Measurements from ENCODE around the gene CACNA1F. TPM values are rescaled to one million over a fixed set of nuclear protein-coding genes. Genes with fewer than 3 reads are reported as not detected.

The CACNA1F gene
- total and polyA plus RNA-seq, 9 donors: 0.01 to 0.09 (median 0.04) TPM; not detected in 4

DNA sequence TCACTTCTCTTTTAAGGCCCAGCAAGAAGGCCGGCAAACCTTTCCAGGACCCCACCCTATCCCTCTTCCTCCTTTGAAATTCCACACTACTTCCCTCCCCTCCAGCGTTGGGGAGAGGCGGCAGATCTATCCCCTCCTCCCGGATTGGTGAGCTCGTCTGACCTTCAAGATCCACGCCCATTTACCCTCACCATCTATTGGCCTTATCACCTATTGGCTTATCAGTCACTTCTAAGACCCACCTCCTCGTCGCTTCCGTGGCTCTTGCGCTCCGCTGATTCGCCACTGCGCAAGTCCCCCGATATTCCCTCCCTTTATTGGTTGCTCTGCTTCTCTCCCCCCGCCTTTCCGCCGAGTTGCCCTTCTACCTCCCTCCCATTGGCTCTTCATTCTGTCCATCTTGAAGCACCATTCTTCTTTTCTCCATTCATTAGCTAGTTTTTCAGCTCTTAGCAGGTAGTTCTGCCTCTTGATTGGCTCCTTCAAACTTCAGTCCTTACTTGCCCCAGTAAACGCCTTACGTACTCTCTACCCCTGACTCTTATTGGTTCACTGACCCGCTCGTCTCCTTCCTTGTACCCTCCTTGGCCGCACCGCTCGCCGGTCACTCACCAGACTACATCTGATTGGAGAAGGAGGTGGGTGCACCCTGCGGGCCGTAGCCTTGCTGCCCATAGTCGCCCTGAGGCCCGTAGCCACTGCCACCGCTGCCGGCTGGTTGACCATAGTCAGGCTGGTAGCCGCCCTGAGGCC is 42.1 kb downstream of the CACNA1F start:
- Histone ChIP-seq H3K36me3 (ENCODE audit: control insufficient read depth, insufficient read depth, low read length) (no peaks in the 10 kb centered on the region), H3K9me3 (replicated peaks; ENCODE audit: control insufficient read depth, low read depth, low read length) (peaks cover 3% of the 10 kb centered on the region), H3K4me1 (ENCODE audit: control insufficient read depth, insufficient read depth, low read length) (peaks cover 6% of the 10 kb centered on the region), H3K27me3 (ENCODE audit: control insufficient read depth, insufficient read depth, low read length) (no peaks in the 10 kb centered on the region), H3K4me3 (ENCODE audit: low read length) (peak overlapping the region; percentile 71), H3K27ac (ENCODE audit: low read length) (peak overlapping the region; percentile 80)
- peak; percentile 100 for DNase-seq
- 28% methylated on average over 27 of the region's 32 CpGs for WGBS (ENCODE audit: insufficient coverage)

DNA sequence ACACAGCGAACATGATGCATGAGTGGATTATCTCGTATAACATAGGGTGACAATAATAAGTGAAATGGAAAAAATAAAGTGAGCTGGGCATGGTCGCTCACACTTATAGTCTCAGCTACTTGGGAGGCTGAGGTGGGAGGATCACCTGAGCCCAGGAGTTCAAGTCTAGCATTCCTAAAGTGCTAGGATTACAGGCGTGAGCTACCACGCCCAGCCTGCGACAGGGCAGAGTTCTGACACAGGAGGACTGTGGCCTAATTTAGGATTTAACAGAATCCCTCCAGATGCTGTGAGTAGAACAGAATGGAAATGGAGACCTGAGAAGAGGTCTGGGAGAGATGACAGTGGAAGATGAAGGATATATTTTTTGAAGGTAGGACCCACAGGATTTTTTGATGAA is 43.5 kb downstream of the CACNA1F start:
- Histone ChIP-seq H3K27me3 (ENCODE audit: control insufficient read depth, insufficient read depth, low read length) (no peaks in the 10 kb centered on the region), H3K9me3 (replicated peaks; ENCODE audit: control insufficient read depth, low read depth, low read length) (peaks cover 3% of the 10 kb centered on the region), H3K4me1 (ENCODE audit: control insufficient read depth, insufficient read depth, low read length) (peaks cover 18% of the 10 kb centered on the region), H3K4me3 (ENCODE audit: low read length) (no peak overlapping the region), H3K27ac (ENCODE audit: low read length) (no peak overlapping the region), H3K36me3 (ENCODE audit: control insufficient read depth, insufficient read depth, low read length) (no peaks in the 10 kb centered on the region)
- DNase-seq: no peak
- 79% methylated on average over 6 of the region's 6 CpGs for WGBS (ENCODE audit: insufficient coverage)

DNA sequence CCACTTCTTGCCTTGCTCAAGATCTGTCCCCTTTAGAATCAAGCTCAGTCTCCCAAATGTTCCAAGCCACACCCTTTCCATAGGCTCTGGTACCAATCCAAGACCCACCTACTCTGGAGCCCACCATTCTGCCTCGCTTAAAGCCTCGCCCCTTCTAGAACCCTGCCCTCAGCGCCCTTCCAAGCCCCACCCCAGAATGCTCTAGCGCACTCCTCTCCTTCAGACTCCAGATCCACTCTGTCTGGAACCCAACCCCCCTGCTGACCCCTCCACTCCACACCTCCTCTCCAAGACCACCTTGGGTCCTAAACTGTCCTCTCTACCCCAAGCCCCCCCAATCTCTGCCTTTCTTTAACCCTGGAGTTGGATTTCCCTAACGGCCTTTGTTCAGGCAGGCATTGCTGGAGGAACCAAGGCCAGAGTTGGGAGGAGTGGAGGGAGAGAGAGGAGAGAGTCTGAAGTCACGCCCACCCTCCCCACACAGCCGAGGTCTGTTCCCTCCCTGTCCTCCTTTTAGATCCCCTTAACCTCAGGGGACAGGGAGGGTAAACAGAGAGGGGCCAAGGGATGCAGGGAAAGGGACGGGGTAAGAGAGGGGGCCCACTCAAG is 44.6 kb downstream of the CACNA1F start:
- WGBS (ENCODE audit: insufficient coverage): 82% methylated on average over 4 of the region's 8 CpGs
- DNase-seq: peak; percentile 33
- H3K27ac ChIP-seq (ENCODE audit: low read length): no peak overlapping the region

GRCh38 chrX:49187526-49187925 is 45.6 kb downstream of the CACNA1F start:
- Histone ChIP-seq H3K4me3 (ENCODE audit: low read length) (no peak overlapping the region), H3K4me1 (ENCODE audit: control insufficient read depth, insufficient read depth, low read length) (peaks cover 26% of the 10 kb centered on the region), H3K9me3 (replicated peaks; ENCODE audit: control insufficient read depth, low read depth, low read length) (no peaks in the 10 kb centered on the region), H3K27ac (ENCODE audit: low read length) (peak overlapping the region; percentile 20), H3K36me3 (ENCODE audit: control insufficient read depth, insufficient read depth, low read length) (no peaks in the 10 kb centered on the region), H3K27me3 (ENCODE audit: control insufficient read depth, insufficient read depth, low read length) (no peaks in the 10 kb centered on the region)
- 56% methylated on average over 3 of the region's 10 CpGs for WGBS (ENCODE audit: insufficient coverage)
- no peak for DNase-seq

More for the DNA sequence above, 44.6 kb downstream of the CACNA1F start:
- H3K9me3 ChIP-seq (replicated peaks; ENCODE audit: control insufficient read depth, low read depth, low read length): peaks cover 3% of the 10 kb centered on the region
- H3K27me3 ChIP-seq (ENCODE audit: control insufficient read depth, insufficient read depth, low read length): no peaks in the 10 kb centered on the region
- H3K4me3 ChIP-seq (ENCODE audit: low read length): no peak overlapping the region
- H3K36me3 ChIP-seq (ENCODE audit: control insufficient read depth, insufficient read depth, low read length): no peaks in the 10 kb centered on the region
- peaks cover 26% of the 10 kb centered on the region for H3K4me1 ChIP-seq (ENCODE audit: control insufficient read depth, insufficient read depth, low read length)

GRCh38 chrX:49187028-49187394 is 46.1 kb downstream of the CACNA1F start:
- H3K27ac ChIP-seq (ENCODE audit: low read length): peak overlapping the region; percentile 85
- no peaks in the 10 kb centered on the region for H3K36me3 ChIP-seq (ENCODE audit: control insufficient read depth, insufficient read depth, low read length)
- H3K27me3 ChIP-seq (ENCODE audit: control insufficient read depth, insufficient read depth, low read length): no peaks in the 10 kb centered on the region
- H3K4me3 ChIP-seq (ENCODE audit: low read length): no peak overlapping the region
- no peaks in the 10 kb centered on the region for H3K9me3 ChIP-seq (replicated peaks; ENCODE audit: control insufficient read depth, low read depth, low read length)
- no peak for DNase-seq
- H3K4me1 ChIP-seq (ENCODE audit: control insufficient read depth, insufficient read depth, low read length): peaks cover 26% of the 10 kb centered on the region
- WGBS (ENCODE audit: insufficient coverage): 45% methylated on average over 3 of the region's 15 CpGs

DNA sequence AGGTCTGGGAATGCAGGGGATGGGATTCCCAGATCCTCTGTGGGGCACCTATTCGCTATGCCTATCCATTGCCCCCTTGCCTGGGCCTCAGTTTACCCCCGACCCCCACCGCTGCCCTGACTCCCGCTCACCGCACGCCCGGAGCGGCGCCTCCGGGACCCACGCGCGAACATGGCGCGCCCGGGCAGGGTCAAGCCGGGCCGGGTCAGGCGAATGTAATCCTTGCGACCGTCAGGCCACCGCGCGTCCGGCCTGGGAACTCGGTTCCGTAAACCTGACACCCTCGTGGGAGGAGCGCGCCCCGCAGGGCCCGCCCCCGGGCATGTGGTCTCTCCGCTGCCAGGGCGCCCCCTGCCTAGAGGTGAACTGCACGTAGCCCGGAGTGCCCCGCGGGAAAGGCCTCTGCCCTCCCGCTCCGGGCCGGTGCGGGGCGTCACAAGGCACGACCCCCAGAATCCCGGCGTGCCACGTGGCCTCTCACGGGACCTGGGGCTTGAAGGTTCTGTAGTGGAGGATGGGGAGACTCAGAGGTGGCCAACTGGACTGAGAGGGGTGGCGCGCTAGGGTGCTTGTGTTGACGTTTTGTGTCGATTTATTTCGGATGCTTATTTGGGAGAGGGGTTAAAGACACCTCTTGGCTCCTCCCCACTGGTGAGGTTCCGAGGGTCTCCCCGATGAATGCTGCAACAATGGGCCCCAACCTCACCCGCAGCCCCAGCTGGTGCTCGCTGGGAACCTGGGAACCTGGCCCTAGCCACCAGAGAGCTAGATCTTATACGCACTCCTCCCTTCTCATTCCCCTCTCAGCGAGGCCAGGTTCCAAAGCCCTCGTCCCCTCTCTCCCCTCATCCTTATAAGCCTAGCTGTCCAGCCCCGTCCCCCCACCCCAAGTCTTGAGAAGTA is 46.8 kb downstream of the CACNA1F start, which contains the start of gene PRICKLE3:
Gene PRICKLE3 (minus strand): TSS at position 249 of the 903 bp plus-strand sequence. CDS start 76 bp downstream, at position 173.
- Histone ChIP-seq H3K4me3 (ENCODE audit: low read length) (peak within 1 kb of the TSS; percentile 54), H3K27me3 (ENCODE audit: control insufficient read depth, insufficient read depth, low read length) (no peaks in the 10 kb centered on the region), H3K27ac (ENCODE audit: low read length) (peak within 1 kb of the TSS; percentile 85), H3K9me3 (replicated peaks; ENCODE audit: control insufficient read depth, low read depth, low read length) (no peaks in the 10 kb centered on the region), H3K4me1 (ENCODE audit: control insufficient read depth, insufficient read depth, low read length) (peaks cover 26% of the 10 kb centered on the region), H3K36me3 (ENCODE audit: control insufficient read depth, insufficient read depth, low read length) (no peaks in the 10 kb centered on the region)
- 47% methylated on average over 56 of the region's 62 CpGs for WGBS (ENCODE audit: insufficient coverage)
- DNase-seq: peak; percentile 77

- no peaks in the 10 kb centered on the region for H3K36me3 ChIP-seq (ENCODE audit: control insufficient read depth, insufficient read depth, low read length)
- H3K4me3 ChIP-seq (ENCODE audit: low read length): peak overlapping the region; percentile 33
- H3K4me1 ChIP-seq (ENCODE audit: control insufficient read depth, insufficient read depth, low read length): peaks cover 26% of the 10 kb centered on the region
- DNase-seq: peak; percentile 74
- no peaks in the 10 kb centered on the region for H3K9me3 ChIP-seq (replicated peaks; ENCODE audit: control insufficient read depth, low read depth, low read length)
- H3K27me3 ChIP-seq (ENCODE audit: control insufficient read depth, insufficient read depth, low read length): no peaks in the 10 kb centered on the region
- peak overlapping the region; percentile 29 for H3K27ac ChIP-seq (ENCODE audit: low read length)
- WGBS (ENCODE audit: insufficient coverage): 40% methylated on average over 42 of the region's 46 CpGs
These were observed 48.6 kb downstream of the CACNA1F start for GRCh38 chrX:49184294-49185281.

GRCh38 chrX:49183701-49184281 is 49.3 kb downstream of the CACNA1F start:
- DNase-seq: no peak
- H3K4me1 ChIP-seq (ENCODE audit: control insufficient read depth, insufficient read depth, low read length): peaks cover 26% of the 10 kb centered on the region
- H3K4me3 ChIP-seq (ENCODE audit: low read length): no peak overlapping the region
- no peak overlapping the region for H3K27ac ChIP-seq (ENCODE audit: low read length)
- no peaks in the 10 kb centered on the region for H3K9me3 ChIP-seq (replicated peaks; ENCODE audit: control insufficient read depth, low read depth, low read length)
- H3K27me3 ChIP-seq (ENCODE audit: control insufficient read depth, insufficient read depth, low read length): no peaks in the 10 kb centered on the region
- H3K36me3 ChIP-seq (ENCODE audit: control insufficient read depth, insufficient read depth, low read length): no peaks in the 10 kb centered on the region
- 79% methylated on average over 15 of the region's 18 CpGs for WGBS (ENCODE audit: insufficient coverage)

GRCh38 chrX:49179358-49179757 is 53.8 kb downstream of the CACNA1F start:
- no peaks in the 10 kb centered on the region for H3K27me3 ChIP-seq (ENCODE audit: control insufficient read depth, insufficient read depth, low read length)
- peaks cover 5% of the 10 kb centered on the region for H3K4me1 ChIP-seq (ENCODE audit: control insufficient read depth, insufficient read depth, low read length)
- H3K27ac ChIP-seq (ENCODE audit: low read length): no peak overlapping the region
- peaks cover 11% of the 10 kb centered on the region for H3K36me3 ChIP-seq (ENCODE audit: control insufficient read depth, insufficient read depth, low read length)
- no peaks in the 10 kb centered on the region for H3K9me3 ChIP-seq (replicated peaks; ENCODE audit: control insufficient read depth, low read depth, low read length)
- WGBS (ENCODE audit: insufficient coverage): 92% methylated on average over 1 of the region's 2 CpGs
- no peak for DNase-seq
- no peak overlapping the region for H3K4me3 ChIP-seq (ENCODE audit: low read length)

Data from muscle of leg (tissue), 11 donors.